Activated CD4-positive, alpha-beta T cell treated with anti-CD3 and anti-CD28 coated beads, Interleukin-2, amount 10 ng/mL, durations not matched to agents 24 days and 14 days (primary cell): ENCODE measurements around the gene PJA2. TPM values are rescaled to one million over a fixed set of nuclear protein-coding genes. Genes with fewer than 3 reads are reported as not detected.

Experiments used
- DNase-seq: peaks from one replicate; pipeline ENCODE4 v3.0.0; 2022
- H3K27ac Mint-ChIP-seq: one replicate; pipeline ENCODE4 v1.8.0; 2022; ENCODE audit warnings: mild to moderate bottlenecking, mixed read lengths
- H3K27me3 Mint-ChIP-seq: one replicate; pipeline ENCODE4 v1.8.0; 2022; ENCODE audit warnings: mixed read lengths
- H3K36me3 Mint-ChIP-seq: one replicate; pipeline ENCODE4 v1.8.0; 2022; ENCODE audit warnings: low read depth, mild to moderate bottlenecking, mixed read lengths
- H3K4me1 Mint-ChIP-seq: one replicate; pipeline ENCODE4 v1.8.0; 2021; ENCODE audit warnings: mixed read lengths
- H3K4me3 Mint-ChIP-seq: one replicate; pipeline ENCODE4 v1.8.0; 2022; ENCODE audit warnings: mild to moderate bottlenecking, moderate library complexity, mixed read lengths
- H3K9me3 Mint-ChIP-seq: one replicate; pipeline ENCODE4 v1.8.0; 2021; ENCODE audit warnings: mixed read lengths
- intact Hi-C: fragments of 100-400 bp; cut with micrococcal nuclease; formaldehyde crosslinking; loops from one replicate; pipeline ENCODE4 v1.15.1; 2023
- total RNA-seq: library from RNA; stranded (reverse); gene quantifications from 2 replicates; pipeline ENCODE4 v1.2.3, GENCODE V29; 2022

Gene PJA2
- total RNA-seq, 1 donor from 2014 or later: 39.4 TPM

DNA sequence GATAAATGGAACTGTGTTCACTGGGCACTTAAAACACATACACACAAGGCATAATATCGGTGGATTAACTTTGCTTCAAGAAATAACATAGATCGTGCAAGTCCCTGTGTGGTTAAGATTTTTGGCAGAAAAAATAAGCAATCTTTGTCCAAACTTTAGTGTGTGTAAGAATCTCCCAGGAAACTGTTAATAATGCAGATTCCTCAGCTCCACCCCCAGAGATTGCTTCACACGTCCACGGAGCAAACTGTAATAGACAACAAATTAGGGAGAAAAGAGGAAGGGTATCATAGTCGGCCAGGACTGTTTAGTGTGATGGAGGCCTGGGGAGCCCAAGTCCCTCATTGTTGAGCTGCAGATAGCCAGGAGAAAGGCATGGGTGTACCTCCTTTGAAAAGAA lies 84.8 kb downstream of the PJA2 start:
- no peak for DNase-seq
- no peak overlapping the region for H3K27ac Mint-ChIP-seq
- H3K36me3 Mint-ChIP-seq: no peaks in the 10 kb centered on the region
- H3K4me3 Mint-ChIP-seq: no peak overlapping the region
- peaks cover 4% of the 10 kb centered on the region for H3K9me3 Mint-ChIP-seq
- H3K4me1 Mint-ChIP-seq: no peaks in the 10 kb centered on the region
- H3K27me3 Mint-ChIP-seq: no peaks in the 10 kb centered on the region
- intact Hi-C loops: no loop called here

DNA sequence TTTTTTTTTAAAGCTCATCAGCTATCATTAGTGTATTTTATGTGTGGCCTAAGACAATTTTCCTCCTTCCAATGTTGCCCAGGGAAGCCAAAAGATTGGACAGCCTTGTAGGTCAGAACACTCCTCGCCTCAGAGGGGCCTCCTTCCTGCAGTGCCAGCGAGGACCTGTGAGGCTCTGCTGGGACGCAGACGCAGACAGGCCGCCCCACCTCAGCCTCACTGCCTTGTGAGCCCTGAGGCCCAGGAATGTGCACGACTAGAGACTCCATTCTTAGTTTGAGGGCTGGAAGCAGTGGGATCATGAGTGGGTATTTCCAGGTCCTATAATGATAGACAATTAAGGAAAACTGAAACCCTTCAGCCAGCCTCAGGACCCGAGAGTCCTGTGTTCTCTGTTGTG lies 85.4 kb downstream of the PJA2 start:
- H3K9me3 Mint-ChIP-seq: peaks cover 4% of the 10 kb centered on the region
- H3K4me1 Mint-ChIP-seq: no peaks in the 10 kb centered on the region
- no peaks in the 10 kb centered on the region for H3K27me3 Mint-ChIP-seq
- DNase-seq: no peak
- H3K36me3 Mint-ChIP-seq: no peaks in the 10 kb centered on the region
- intact Hi-C loops: no loop called here
- no peak overlapping the region for H3K4me3 Mint-ChIP-seq
- no peak overlapping the region for H3K27ac Mint-ChIP-seq

DNA sequence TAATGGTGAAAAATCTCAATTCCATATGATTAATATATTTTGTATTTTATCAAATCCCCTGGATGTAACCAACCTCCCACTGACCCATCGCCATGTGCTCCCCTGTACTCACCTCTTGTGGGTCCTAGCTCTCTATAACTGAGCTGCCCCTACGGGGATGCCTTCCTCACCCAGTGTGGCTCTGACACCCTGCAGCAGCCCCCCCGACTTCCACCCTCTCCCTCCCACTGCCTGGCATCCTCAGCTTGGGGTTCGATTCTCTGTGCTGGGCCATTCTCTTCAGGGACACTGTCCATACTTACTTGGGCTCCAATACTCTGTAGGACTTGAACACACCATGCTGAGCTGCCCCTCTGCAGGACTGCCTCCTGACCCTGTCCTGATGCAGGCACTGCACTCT lies 87.1 kb downstream of the PJA2 start:
- H3K4me3 Mint-ChIP-seq: no peak overlapping the region
- DNase-seq: no peak
- H3K4me1 Mint-ChIP-seq: no peaks in the 10 kb centered on the region
- intact Hi-C loops: no loop called here
- H3K9me3 Mint-ChIP-seq: peaks cover 4% of the 10 kb centered on the region
- no peaks in the 10 kb centered on the region for H3K36me3 Mint-ChIP-seq
- H3K27me3 Mint-ChIP-seq: no peaks in the 10 kb centered on the region
- no peak overlapping the region for H3K27ac Mint-ChIP-seq

DNA sequence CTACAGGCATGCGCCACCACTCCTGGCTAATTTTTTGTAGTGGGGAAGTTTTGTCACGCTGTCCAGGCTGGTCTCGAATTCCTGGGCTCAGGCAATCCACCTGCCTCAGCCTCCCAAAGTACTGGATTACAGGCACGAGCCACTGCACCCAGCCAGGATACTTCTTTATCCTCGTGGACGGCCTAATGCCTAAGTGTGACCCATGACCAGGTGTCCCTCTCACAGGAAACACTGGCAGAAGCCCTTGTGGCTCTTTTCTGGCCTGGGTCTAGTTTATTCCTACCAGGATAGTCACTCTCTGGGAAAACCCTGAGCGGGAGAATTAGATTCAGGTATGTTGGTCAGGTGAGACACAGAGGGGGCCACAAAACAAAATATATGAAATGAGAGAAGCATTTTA lies 90.4 kb downstream of the PJA2 start:
- Mint-ChIP-seq H3K27me3 (no peaks in the 10 kb centered on the region), H3K4me3 (no peak overlapping the region), H3K27ac (no peak overlapping the region), H3K9me3 (peaks cover 4% of the 10 kb centered on the region), H3K4me1 (no peaks in the 10 kb centered on the region), H3K36me3 (no peaks in the 10 kb centered on the region)
- intact Hi-C loops: no loop called here
- no peak for DNase-seq

DNA sequence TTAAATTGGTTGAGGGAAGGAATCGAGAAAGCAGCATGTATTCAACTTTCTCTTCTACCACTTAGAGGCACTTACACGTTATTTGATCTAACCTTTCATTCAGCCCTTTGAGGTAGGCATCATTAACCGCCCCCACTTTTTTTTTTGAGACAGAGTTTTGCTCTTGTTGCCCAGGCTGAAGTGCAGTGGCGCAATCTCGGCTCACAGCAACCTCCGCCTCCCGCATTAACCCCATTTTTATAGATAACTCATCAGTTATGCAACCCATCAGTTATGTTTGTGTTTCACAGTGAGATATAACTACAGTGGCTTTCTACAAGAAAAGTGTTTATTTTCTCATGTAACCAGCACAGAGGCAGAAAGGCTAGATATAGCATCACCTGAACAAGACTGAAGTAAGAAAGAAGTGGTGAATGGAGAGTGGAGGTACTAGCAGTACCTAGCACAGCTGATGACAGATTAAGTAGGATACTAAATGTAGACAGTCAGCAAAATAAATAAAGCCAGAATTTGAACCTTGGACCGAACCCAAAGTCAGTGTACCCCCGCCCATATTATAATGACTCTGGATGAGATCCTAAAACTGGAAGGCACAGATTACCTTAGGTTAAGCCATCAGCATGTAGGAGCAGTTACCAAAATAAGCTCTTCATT lies 91.2 kb downstream of the PJA2 start:
- Mint-ChIP-seq H3K4me3 (no peak overlapping the region), H3K4me1 (no peaks in the 10 kb centered on the region), H3K9me3 (peaks cover 4% of the 10 kb centered on the region), H3K36me3 (no peaks in the 10 kb centered on the region), H3K27me3 (no peaks in the 10 kb centered on the region), H3K27ac (no peak overlapping the region)
- intact Hi-C loops: no loop called here
- DNase-seq: no peak

DNA sequence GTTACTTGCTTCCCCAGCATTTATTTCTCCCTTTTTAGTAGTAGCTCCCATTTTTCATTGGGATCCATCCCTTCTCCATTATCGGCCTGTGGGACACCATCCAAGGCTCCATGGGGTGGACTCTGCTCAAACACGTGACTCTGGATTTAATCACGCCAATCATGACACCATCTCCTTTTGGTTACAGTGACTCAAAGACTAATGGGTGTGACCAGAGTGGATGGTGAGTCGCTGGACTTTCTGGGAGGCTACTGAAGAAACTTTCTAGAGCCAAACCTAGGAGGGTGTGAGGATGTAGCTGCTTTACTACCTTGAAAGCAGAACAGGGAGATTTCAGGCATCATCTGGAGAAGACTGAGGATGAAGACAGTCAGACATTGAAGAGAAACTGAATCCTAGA lies 93.1 kb downstream of the PJA2 start:
- Mint-ChIP-seq H3K36me3 (no peaks in the 10 kb centered on the region), H3K27me3 (no peaks in the 10 kb centered on the region), H3K9me3 (peaks cover 4% of the 10 kb centered on the region), H3K4me3 (no peak overlapping the region), H3K27ac (no peak overlapping the region), H3K4me1 (no peaks in the 10 kb centered on the region)
- DNase-seq: no peak
- intact Hi-C loops: no loop called here

DNA sequence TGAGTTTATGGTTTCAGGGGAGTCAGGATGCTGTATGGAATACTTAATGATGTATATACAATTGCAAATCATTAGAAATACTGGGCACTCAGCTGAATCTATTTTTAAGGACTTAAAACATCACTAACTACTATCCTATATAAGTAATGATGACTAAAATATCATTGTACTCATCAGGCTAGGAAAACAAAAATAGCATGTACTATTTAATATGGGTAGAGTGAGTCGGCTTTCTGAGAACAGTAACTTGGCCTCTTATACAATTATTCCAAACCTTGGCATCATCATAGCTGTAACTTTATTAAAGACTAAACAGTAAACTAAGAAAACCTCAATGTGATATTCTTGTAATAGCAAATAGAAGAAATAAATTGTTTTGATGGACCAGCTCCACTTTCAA lies 94.5 kb downstream of the PJA2 start:
- Mint-ChIP-seq H3K4me1 (no peaks in the 10 kb centered on the region), H3K9me3 (peaks cover under 1% of the 10 kb centered on the region), H3K27ac (no peak overlapping the region), H3K36me3 (no peaks in the 10 kb centered on the region), H3K27me3 (no peaks in the 10 kb centered on the region), H3K4me3 (no peak overlapping the region)
- DNase-seq: no peak
- intact Hi-C loops: no loop called here

DNA sequence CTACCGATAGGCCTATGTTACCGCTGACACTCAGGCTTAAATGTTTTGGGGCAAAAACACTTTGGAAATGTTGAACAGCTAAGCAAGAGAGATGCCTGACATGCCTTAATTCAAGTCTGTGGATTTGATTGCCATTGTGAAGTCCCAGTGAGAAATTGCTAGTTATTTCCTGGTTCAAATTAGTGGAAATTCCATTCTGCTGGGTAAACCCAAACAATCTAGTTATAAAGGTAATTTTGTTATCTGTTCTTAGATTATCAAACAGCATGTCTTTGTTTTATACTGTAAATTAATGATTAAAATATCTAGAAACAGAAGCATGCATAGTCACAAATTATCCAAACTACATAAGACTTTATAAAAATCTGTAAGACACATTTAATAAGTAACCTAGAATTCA lies 96.6 kb downstream of the PJA2 start:
- no peaks in the 10 kb centered on the region for H3K4me1 Mint-ChIP-seq
- no peaks in the 10 kb centered on the region for H3K9me3 Mint-ChIP-seq
- no peaks in the 10 kb centered on the region for H3K36me3 Mint-ChIP-seq
- intact Hi-C loops: no loop called here
- H3K27me3 Mint-ChIP-seq: no peaks in the 10 kb centered on the region
- no peak overlapping the region for H3K27ac Mint-ChIP-seq
- no peak overlapping the region for H3K4me3 Mint-ChIP-seq
- no peak for DNase-seq

DNA sequence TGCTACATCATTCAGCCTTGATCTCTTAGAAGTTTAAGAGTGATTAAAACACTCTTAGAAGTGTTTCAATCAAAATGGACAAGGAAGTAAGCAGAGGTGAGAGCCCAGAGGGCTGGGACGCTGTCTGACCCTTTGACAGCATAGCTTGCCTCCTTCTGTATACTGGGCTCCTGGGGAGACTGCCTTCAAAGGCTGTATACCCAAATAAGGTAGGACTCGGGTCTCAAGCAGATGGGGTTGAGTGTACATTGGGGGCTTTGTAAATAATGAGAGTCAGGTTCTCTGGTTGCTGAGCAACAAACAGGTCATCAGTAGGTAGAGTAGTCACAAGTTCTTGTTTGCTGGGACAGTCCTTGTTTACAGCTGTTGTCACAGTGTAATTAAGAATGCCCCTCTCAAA lies 97.1 kb downstream of the PJA2 start:
- Mint-ChIP-seq H3K9me3 (no peaks in the 10 kb centered on the region), H3K4me3 (no peak overlapping the region), H3K36me3 (no peaks in the 10 kb centered on the region), H3K4me1 (no peaks in the 10 kb centered on the region), H3K27me3 (no peaks in the 10 kb centered on the region), H3K27ac (no peak overlapping the region)
- intact Hi-C loops: no loop called here
- DNase-seq: no peak

DNA sequence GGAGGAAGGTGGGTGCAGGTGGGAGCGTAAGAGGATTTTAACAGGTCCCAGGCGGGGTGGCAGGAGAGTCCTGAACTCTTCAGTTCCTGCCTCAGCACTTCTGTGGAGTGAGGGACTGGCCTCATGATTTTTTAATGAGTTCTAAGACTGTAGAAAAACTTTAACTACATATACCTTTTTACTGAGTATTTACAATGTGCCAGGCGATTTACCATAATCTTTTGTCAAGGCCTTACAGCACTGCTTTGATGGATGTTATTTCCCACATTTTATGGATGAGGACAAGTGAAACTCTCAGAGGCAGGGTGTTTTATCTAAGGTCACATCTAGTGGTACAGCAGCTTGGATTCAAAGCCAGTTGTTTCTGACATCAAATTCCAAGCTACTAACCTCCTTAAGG lies 99.5 kb downstream of the PJA2 start:
- intact Hi-C loops: no loop called here
- DNase-seq: no peak
- no peak overlapping the region for H3K27ac Mint-ChIP-seq
- no peaks in the 10 kb centered on the region for H3K36me3 Mint-ChIP-seq
- no peak overlapping the region for H3K4me3 Mint-ChIP-seq
- H3K4me1 Mint-ChIP-seq: no peaks in the 10 kb centered on the region
- no peaks in the 10 kb centered on the region for H3K9me3 Mint-ChIP-seq
- H3K27me3 Mint-ChIP-seq: no peaks in the 10 kb centered on the region

DNA sequence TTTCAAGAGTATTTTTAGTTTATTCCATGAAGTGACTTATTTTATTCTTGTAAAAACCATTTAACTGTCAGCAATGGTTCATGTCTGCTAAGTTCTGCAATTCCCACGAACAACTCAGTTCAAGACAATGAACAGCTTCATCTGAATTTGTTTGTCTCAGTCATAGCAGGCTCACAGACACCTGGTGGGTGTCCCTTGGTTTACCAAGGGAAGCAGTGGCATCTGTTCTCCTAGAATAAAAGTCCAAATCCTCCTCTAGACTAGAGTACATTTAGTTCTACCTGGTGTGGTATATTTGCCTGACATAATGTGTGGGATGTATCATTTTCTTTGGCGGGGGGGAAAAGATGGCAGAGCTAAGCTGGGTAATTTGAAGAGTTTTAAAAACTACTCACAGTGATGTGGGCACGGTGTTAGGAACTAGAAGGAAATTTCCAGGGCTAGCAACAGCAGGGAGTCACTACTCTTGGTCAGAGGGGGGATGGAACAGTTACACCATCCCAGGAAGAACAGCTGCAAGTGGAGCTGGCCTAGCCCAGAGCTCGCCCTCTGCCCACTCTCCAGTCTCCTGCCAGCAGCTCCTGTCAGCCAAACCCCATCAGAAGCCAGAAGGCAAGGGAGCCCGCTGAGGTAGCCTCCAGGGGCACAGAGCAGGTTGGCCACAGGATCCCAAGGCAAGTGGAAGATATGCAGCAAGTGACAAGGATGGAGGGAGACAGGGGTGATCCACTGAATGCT lies 100.3 kb downstream of the PJA2 start:
- H3K4me3 Mint-ChIP-seq: no peak overlapping the region
- intact Hi-C loops: no loop called here
- no peaks in the 10 kb centered on the region for H3K4me1 Mint-ChIP-seq
- H3K27me3 Mint-ChIP-seq: no peaks in the 10 kb centered on the region
- H3K9me3 Mint-ChIP-seq: no peaks in the 10 kb centered on the region
- no peak for DNase-seq
- no peaks in the 10 kb centered on the region for H3K36me3 Mint-ChIP-seq
- no peak overlapping the region for H3K27ac Mint-ChIP-seq

DNA sequence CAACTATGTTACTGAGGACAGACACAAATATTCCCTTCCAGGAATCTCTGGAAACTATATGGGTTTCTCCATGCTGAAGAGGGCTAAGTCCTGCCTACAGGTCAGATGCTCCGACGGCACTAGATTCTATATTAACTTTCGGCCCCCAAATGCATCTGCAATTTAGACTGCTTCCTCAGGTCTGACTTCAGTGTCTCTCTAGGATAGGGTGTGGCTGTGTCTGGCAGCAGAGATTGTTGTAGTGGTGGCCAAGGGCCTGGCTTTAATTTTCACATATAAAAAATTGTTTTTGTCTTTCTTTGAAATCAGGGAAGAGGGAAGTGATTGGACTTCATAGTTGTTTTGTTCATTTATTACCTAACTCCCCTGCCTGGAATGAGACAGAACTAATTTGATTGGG lies 101.8 kb downstream of the PJA2 start:
- Mint-ChIP-seq H3K27me3 (no peaks in the 10 kb centered on the region), H3K27ac (no peak overlapping the region), H3K9me3 (no peaks in the 10 kb centered on the region), H3K36me3 (no peaks in the 10 kb centered on the region), H3K4me1 (no peaks in the 10 kb centered on the region), H3K4me3 (no peak overlapping the region)
- DNase-seq: no peak
- intact Hi-C loops: no loop called here

DNA sequence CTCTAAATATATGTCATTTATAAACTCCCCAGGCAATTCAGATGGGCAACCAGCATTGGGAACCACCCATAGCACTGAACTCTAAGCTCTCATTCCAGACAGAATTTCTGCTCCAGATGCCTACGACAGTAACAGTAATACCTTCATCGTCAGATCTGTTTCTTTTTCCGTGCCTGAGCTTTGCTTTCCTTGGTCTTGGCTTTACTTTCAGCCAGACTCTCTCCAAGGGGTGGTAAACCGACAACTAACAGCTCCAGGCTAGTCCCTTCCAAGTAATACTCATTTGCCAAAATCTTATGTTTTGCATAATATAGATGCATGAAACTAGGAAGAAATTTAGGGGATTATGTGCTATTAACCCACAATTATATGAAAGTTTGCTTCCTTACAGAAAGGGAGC lies 102.3 kb downstream of the PJA2 start:
- no peaks in the 10 kb centered on the region for H3K36me3 Mint-ChIP-seq
- no peaks in the 10 kb centered on the region for H3K27me3 Mint-ChIP-seq
- H3K4me3 Mint-ChIP-seq: no peak overlapping the region
- H3K4me1 Mint-ChIP-seq: no peaks in the 10 kb centered on the region
- H3K27ac Mint-ChIP-seq: no peak overlapping the region
- DNase-seq: no peak
- intact Hi-C loops: no loop called here
- no peaks in the 10 kb centered on the region for H3K9me3 Mint-ChIP-seq

DNA sequence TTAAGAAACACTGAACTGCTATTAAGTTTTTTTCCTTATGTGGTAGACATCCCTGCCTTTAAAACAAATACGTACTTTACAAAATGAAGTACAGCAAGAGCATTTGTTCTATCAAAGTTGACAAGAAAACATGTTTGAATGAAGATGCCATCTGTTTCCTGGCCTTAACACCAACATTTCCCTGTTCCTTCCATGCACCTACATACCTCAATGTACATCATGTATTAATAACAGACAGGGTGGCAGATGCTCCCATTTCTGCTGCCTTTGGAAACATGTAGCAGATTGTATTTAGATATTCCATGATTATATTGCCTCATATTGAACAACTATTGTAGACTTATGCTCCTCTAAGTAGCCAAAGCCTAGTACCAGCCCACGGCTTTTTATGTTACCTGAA lies 104.4 kb downstream of the PJA2 start:
- no peak overlapping the region for H3K4me3 Mint-ChIP-seq
- H3K27ac Mint-ChIP-seq: no peak overlapping the region
- H3K36me3 Mint-ChIP-seq: no peaks in the 10 kb centered on the region
- H3K4me1 Mint-ChIP-seq: no peaks in the 10 kb centered on the region
- H3K27me3 Mint-ChIP-seq: no peaks in the 10 kb centered on the region
- DNase-seq: no peak
- no peaks in the 10 kb centered on the region for H3K9me3 Mint-ChIP-seq
- intact Hi-C loops: no loop called here

DNA sequence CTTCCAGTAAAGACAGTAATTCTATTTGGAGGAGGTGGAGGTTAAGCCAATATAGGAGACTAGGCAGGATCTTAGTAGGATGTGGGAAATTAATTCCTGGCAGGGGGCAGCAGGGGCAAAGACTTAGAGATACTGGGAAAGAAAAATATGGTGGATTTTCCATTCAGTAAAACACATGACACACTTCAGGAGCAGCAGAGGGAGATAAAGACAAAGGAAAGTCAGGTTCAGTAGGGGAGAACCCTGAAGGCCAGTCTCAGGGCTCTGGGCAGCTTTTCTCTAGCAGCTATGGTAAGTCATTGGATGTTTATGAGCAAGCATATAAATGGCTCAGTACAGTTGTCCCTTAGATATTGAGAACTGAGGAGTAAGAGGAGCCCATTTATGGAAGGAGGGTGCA lies 105.5 kb downstream of the PJA2 start:
- Mint-ChIP-seq H3K27me3 (no peaks in the 10 kb centered on the region), H3K36me3 (no peaks in the 10 kb centered on the region), H3K4me3 (no peak overlapping the region), H3K9me3 (no peaks in the 10 kb centered on the region), H3K27ac (no peak overlapping the region), H3K4me1 (no peaks in the 10 kb centered on the region)
- DNase-seq: no peak
- intact Hi-C loops: no loop called here
